Measurements from ENCODE around the gene TMEM182.

TMEM182 gene

DNA sequence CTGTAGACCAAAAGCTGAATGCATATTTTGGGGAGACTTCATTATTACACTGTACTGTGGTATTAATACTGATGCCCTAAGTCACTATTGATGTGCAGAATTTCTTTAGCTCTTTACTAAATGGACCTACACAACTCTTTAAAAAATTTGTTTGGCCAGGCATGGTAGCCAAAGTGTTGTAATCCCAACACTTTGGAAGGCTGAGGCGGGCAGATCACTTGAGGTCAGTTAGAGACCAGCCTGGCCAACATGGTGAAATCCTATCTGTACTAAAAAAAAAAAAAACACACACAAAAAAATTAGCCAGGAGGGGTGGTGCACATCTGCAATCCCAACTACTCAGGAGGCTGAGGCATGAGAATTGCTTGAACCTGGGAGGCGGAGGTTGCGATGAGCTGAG lies 6.4 kb downstream of the TMEM182 start:
- no peak for DNase-seq

DNA sequence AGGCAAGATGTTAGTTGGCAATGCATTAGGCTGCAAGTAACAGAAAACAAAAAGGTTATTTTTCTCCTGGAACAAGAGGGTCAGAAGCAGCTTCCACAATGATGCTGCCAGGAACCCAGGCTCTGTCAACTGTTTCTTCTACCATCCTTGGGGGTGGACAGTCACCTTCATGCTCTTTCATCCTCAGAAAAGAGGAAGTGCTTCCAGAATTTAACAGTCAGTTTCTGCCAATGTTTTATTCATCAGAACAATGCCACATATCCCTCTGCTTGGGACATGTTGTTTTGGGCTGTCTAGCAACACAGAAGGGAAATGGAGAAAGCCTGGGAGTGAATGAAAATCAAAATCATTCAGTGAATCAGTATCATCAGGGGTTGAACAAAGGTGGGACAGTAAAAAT lies 7.1 kb downstream of the TMEM182 start:
- no peak for DNase-seq

GRCh38 chr2:102770506-102770905 lies 8.7 kb downstream of the TMEM182 start:
- no peak for DNase-seq

DNA sequence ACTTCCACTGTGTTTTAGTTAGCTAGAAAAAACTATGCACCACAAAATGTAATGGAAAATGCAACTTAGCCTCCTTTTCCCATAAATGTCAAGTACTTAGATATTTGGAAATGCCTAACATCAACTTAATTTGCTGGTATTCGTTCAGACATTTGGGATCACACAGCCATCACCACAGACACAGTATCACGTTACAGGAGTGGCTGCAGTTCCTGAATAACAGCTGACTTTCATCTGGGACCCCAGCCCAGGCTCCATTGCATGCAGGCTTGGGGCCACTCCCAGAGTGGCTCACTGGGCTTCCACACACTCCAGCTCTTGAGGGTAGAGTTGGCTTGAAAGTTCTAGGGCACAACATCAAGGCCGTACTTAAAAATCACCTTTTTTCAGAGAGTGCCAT lies 9.3 kb downstream of the TMEM182 start:
- no peak for DNase-seq

DNA sequence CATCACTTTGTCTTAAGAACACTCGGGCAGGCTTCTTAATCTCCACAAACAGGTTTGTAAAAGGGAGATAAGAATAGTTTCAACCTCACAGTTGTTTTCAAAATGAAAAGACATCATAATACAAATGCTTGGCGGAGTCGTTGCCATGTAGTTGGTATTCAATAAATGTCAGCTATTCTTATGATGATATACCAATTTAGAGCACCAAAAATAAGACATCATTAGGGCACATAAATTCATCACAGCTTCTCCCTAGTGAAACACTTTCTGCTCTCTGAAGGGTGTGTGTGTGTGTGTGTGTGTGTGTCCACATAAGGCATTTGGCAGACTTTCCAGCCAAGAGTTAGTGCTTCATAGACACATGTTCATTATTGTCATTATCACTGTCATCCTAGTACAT lies 10.8 kb downstream of the TMEM182 start:
- DNase-seq = no peak

GRCh38 chr2:102773149-102773705 lies 11.4 kb downstream of the TMEM182 start:
- DNase-seq = no peak

GRCh38 chr2:102778260-102778659 lies 16.4 kb downstream of the TMEM182 start:
- DNase-seq = no peak

GRCh38 chr2:102780467-102780866 lies 18.6 kb downstream of the TMEM182 start:
- no peak for DNase-seq

DNA sequence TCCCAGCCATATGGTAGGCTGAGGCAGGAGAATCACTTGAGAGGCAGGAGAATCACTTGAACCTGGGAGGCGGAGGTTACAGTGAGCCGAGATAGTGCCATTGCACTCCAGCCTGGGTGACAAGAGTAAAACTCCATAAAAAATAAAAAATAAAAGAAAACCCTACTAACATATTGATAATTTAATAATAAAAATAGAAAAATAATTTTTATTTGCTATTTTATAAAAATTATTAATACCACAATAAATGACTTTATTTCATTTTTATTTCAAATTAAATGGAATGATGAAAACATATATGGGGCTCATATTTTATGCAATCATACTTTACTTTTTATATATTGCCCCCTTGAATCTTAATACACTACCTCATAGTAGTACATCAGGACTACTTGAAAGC lies 20.4 kb downstream of the TMEM182 start:
- no peak for DNase-seq

DNA sequence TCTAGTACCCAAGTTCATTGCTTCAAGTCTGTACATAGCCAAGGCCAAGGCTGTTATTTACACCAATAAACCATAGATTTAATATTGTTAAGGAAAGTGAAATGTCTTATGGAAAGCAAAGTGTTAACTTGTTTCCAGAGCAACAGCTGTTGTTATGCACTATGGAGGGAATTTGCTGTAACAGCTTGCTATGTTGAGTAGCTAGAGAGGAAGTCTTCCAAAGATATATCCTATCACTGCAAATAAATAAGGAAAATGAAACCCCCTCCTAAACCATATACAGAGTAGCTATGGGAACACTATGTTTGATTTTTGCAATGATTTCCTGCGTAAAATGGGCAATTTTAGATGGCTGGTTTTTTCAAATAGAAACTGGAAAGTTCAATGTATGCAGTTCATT lies 21.1 kb downstream of the TMEM182 start:
- no peak for DNase-seq

- DNase-seq = no peak
Measured at GRCh38 chr2:102783506-102784183, 21.8 kb downstream of the TMEM182 start.

DNA sequence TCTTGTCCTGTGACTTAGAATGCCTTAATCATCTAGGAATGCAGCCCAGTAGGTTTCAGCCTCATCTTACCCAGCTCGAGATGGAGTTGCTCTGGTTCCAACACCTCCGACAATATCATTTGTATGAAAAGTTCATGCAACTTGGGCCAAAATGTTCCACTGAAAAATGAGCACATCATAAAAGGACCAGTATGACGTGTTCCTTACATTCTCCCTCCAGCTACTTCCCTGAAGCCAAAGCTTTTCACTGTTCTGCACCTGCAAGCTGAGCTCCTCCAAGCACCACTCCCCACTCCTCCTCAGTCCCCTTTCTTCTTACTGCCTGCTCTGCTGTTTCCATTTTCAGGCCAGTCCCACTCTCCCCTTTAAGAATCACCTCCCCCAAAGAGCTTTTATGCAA lies 23.1 kb downstream of the TMEM182 start:
- DNase-seq = no peak

DNA sequence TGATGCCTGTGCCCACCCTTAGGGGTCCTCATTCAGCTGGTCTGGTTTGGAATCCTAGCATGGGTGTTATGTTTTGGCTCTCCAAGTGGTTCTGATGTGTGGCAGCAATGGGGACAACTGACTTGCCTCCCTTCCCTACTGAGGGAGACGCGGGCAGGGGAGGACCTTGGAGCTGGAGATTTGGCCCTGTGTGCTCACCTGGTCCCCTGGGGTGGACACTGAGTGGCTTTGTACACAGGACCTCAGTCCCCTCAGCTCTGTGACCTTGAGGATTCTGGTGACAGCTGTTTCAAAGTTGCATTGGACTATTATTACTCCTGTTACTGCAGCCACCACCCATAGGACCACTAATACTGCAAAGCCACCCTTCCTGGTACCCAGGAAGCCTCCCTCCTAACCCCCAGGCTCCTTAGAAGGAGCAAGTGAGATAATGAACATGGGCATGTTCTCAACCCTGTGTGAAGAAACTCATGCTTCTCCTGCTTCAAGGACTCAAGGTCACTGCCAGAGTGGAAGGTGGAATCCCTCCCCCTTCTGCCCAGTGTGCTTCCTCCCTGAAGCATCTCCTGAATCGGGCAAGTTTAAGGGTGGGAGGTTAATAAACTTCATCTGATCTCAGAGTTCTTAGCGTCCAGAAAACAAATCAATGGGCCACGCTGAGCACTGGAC lies 26.5 kb downstream of the TMEM182 start:
- no peak for DNase-seq

DNA sequence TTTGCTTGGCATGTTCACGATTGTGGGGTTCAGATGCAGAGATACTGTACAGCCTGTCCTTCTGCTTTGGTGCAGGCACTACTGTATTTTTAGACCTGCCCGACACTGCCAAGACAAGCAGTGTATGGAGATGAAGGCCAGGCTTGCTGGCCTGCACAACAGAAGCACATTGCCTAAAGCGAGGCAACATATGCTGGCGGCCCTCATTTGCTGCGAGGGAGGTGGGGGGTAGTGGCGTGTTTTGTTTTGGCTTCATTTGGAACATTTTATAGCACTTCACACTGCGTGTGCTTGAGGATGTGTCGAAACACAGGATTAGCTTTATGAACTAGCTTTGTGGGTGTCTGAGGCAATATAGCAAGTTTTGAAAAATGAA lies 27.0 kb downstream of the TMEM182 start:
- DNase-seq = no peak

DNA sequence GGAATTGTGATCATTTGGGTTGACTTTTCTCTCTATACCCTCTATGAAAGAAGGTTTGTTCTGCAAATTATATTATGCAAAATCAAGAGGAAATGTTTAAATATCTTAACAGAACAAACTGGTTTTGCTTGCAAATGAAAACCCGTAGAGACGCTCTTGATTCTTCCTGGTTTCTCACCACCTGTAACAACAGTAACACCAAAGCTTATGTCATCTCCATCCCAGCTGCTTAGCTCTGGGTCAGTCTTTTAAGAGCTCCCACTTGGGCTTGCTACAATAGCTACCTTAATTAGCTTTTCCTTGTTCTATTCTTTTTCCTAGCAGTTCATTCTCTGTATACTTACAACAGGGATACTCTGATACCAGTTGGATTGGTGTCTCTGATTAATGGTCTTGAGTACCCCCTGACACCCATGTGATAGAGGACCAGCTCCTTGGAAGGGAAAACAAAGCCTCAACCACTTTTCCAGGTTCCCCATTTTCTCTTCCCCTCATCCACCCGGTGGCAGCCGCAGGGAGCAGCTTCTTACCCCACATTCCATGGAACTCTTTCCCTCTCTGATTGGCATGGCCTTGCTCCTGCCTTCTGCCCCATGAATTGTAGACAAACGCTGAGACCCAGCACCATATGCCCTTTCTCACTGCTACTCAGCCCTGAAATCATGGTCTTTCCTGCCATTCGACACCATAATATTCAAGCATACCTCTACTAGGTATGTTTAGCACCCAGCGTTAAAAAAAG lies 27.7 kb downstream of the TMEM182 start:
- no peak for DNase-seq

GRCh38 chr2:102790091-102790455 lies 28.2 kb downstream of the TMEM182 start:
- DNase-seq = no peak

- DNase-seq = no peak
Measured at GRCh38 chr2:102792568-102793208, 30.9 kb downstream of the TMEM182 start.

DNA sequence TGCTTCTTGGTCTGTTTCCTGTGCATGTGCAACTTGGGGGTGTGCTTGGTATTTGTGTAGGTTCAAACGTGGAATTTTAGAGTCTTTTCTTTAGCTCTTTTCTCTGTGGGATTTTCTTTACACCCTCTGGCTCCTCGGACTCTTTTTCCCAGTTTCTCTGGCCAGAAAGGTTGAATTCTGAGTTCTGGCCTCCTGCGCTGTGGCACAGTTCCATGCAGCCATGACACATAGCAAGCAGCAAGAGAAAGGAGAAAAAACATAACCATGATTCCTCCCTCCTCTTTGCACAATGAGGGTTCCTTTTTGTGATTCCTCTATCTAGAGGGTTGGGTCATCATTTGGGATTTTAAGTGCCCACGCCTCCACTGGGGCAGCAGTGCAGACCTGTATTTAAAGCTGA lies 33.8 kb downstream of the TMEM182 start:
- no peak for DNase-seq

DNA sequence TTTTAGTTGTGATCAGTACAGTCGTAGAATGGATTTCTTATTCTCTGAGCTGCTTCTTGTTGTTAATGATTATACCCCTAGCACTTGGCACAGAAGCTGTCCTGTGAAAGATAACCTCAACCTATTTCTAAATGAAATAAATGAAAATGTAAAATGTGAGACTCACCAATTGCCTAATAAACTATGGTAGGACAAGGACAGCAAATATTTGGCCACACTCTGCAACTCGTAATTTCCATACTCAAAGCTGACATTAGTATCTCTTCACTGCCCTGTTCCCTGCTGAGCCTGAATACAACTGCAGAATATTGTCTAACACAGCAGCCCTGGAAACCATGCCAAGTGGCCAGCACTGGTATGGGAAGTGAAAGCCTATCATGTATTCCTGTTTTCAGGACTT lies 34.5 kb downstream of the TMEM182 start:
- DNase-seq = no peak

- DNase-seq = no peak
Measured at GRCh38 chr2:102797486-102797885, 35.7 kb downstream of the TMEM182 start.

GRCh38 chr2:102798181-102798580 lies 36.4 kb downstream of the TMEM182 start:
- DNase-seq = no peak

DNA sequence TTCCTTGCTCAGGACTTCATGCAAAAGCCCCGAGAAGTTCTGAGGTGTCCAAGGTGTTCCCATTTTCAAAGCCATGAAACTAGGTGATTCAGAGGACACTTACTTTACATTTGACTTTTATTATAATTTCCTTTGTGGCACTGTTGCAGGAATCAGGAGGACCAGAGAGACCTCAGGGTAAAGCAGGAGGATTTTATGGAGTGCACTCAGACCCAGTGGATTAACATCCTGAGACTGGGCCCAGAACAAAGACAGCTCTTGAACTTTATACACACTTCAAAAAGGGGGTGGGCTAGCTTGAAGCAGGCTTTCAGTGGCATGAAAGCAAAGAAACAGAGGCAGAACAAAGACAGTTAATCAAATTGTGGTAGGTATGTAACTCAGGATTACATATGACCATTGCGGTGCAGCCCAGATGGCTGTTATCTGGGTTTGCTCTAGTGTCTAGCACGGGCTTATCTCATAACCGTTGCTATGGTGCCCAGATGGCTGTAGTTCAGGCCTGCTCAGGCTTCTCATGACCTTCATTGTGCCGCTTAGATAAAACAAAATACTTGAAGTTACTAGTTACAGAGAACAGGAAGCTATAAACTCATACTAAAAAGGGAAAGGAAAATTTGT lies 39.4 kb downstream of the TMEM182 start:
- DNase-seq = no peak
